Measurements from ENCODE around the gene WDR86.

GRCh38 chr7:151455690-151456089, 45.9 kb upstream of the WDR86 start:
- no peak for TF ChIP-seq ARNTL (CRISPR knock-in tag; IDR thresholded peaks at IDR 0.05; ENCODE audit: borderline replicate concordance, low read depth)
- TF ChIP-seq TSHZ2 (CRISPR knock-in tag; IDR thresholded peaks at IDR 0.05), result no peak
- no peak for TF ChIP-seq ZFP30 (CRISPR knock-in tag; IDR thresholded peaks at IDR 0.05)
- no peak for TF ChIP-seq CREB5 (CRISPR knock-in tag; IDR thresholded peaks at IDR 0.05; ENCODE audit: low read depth)
- TF ChIP-seq ZFP3 (CRISPR knock-in tag; IDR thresholded peaks at IDR 0.05), result no peak
- TF ChIP-seq CSRNP3 (CRISPR knock-in tag; IDR thresholded peaks at IDR 0.05), result no peak
- no peak for TF ChIP-seq TOX (CRISPR knock-in tag; IDR thresholded peaks at IDR 0.05; ENCODE audit: borderline replicate concordance)
- TF ChIP-seq PPARA (CRISPR knock-in tag; IDR thresholded peaks at IDR 0.05; ENCODE audit: borderline replicate concordance), result no peak
- TF ChIP-seq OSR1 (CRISPR knock-in tag; IDR thresholded peaks at IDR 0.05), result no peak

Data from SK-N-SH treated with all-trans-retinoic acid at 6 μM for 48 hours (cell line).